ENCODE results near the gene NUDT14.
A peak's percentile ranks its signal among the peaks of the same experiment; 100 is the strongest.

NUDT14 gene

DNA sequence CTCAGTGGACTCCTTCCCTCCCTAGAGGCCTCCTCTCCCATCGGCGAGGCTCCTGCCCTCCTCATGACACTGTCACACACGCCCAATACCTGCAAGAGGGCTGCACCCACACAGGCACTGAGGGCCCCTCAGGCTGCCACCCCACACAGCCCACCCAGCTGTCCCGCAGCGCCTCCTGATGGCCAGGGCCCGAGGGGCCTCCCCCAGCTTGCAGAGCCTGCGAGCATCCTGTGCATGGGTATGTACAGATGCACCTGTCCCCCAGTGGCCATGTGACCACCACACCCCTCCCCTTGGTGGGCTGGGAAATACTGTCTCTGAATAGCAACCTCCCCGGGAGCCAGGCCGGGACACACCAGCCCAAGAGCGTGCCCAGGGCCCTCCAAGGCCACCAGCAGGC lies 19.0 kb upstream of the NUDT14 start:
- peak; percentile 4 for TF ChIP-seq CTCF (IDR thresholded peaks at IDR 0.05; ENCODE audit: low read depth, low read length, missing control alignments)
- H3K4me3 ChIP-seq (replicated peaks; ENCODE audit: low read depth, low read length), result no peak overlapping the region
- no peak for DNase-seq (ENCODE audit: extremely low read depth, low read depth)

GRCh38 chr14:105199093-105199492 lies 18.0 kb upstream of the NUDT14 start:
- H3K4me3 ChIP-seq (replicated peaks; ENCODE audit: low read depth, low read length), result no peak overlapping the region
- DNase-seq (ENCODE audit: extremely low read depth, low read depth), result no peak
- TF ChIP-seq CTCF (IDR thresholded peaks at IDR 0.05; ENCODE audit: low read depth, low read length, missing control alignments), result no peak

GRCh38 chr14:105198588-105198987 lies 17.5 kb upstream of the NUDT14 start:
- no peak overlapping the region for H3K4me3 ChIP-seq (replicated peaks; ENCODE audit: low read depth, low read length)
- DNase-seq (ENCODE audit: extremely low read depth, low read depth), result no peak
- no peak for TF ChIP-seq CTCF (IDR thresholded peaks at IDR 0.05; ENCODE audit: low read depth, low read length, missing control alignments)

- DNase-seq (ENCODE audit: extremely low read depth, low read depth), result peak; percentile 27
- TF ChIP-seq CTCF (IDR thresholded peaks at IDR 0.05; ENCODE audit: low read depth, low read length, missing control alignments), result no peak
- no peak overlapping the region for H3K4me3 ChIP-seq (replicated peaks; ENCODE audit: low read depth, low read length)
These were observed 16.1 kb upstream of the NUDT14 start for GRCh38 chr14:105197211-105197641.

GRCh38 chr14:105196265-105196960 lies 15.3 kb upstream of the NUDT14 start:
- DNase-seq (ENCODE audit: extremely low read depth, low read depth), result no peak
- no peak for TF ChIP-seq CTCF (IDR thresholded peaks at IDR 0.05; ENCODE audit: low read depth, low read length, missing control alignments)
- H3K4me3 ChIP-seq (replicated peaks; ENCODE audit: low read depth, low read length), result no peak overlapping the region

- no peak for DNase-seq (ENCODE audit: extremely low read depth, low read depth)
- H3K4me3 ChIP-seq (replicated peaks; ENCODE audit: low read depth, low read length), result no peak overlapping the region
- no peak for TF ChIP-seq CTCF (IDR thresholded peaks at IDR 0.05; ENCODE audit: low read depth, low read length, missing control alignments)
These were observed 14.6 kb upstream of the NUDT14 start for GRCh38 chr14:105195522-105196264.

Measured in HFF-Myc (cell line).